ENCODE results near the gene CLDN19.

DNA sequence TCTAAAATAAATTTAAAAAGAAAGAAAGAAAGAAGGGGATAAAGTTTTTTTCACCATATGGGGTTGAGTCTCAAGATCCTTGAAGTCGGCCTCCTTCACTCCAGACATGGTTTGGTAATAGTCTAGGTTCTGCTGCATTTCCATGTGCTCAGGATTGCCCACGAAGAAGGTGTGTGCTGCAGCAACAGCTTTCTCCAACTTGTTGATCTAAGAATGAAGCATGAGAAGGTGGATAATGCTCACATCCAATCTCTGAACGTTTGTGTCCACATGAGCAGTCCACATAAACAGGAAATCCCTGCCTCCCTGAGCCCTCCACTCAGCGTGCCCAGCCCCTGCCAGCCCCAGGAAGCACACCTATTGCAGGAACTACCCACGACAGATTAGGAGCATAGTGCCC is 22.2 kb upstream of the CLDN19 start:
- TF ChIP-seq SP1 (IDR thresholded peaks at IDR 0.05) (no peak), RXRA (IDR thresholded peaks at IDR 0.05) (no peak), YY1 (IDR thresholded peaks at IDR 0.05) (no peak), RAD21 (IDR thresholded peaks at IDR 0.05) (no peak), EGR1 (IDR thresholded peaks at IDR 0.05; ENCODE audit: low read depth in 2 of 2) (no peak), HNF4G (IDR thresholded peaks at IDR 0.05) (no peak), TAF1 (conservative IDR thresholded peaks at IDR 0.05) (no peak)
- TF ChIP-seq, protein P1, sequence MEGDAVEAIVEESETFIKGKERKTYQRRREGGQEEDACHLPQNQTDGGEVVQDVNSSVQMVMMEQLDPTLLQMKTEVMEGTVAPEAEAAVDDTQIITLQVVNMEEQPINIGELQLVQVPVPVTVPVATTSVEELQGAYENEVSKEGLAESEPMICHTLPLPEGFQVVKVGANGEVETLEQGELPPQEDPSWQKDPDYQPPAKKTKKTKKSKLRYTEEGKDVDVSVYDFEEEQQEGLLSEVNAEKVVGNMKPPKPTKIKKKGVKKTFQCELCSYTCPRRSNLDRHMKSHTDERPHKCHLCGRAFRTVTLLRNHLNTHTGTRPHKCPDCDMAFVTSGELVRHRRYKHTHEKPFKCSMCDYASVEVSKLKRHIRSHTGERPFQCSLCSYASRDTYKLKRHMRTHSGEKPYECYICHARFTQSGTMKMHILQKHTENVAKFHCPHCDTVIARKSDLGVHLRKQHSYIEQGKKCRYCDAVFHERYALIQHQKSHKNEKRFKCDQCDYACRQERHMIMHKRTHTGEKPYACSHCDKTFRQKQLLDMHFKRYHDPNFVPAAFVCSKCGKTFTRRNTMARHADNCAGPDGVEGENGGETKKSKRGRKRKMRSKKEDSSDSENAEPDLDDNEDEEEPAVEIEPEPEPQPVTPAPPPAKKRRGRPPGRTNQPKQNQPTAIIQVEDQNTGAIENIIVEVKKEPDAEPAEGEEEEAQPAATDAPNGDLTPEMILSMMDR (IDR thresholded peaks at IDR 0.05; ENCODE audit: low read depth, low read length, missing input control) = no peak
- TF ChIP-seq, protein P2, sequence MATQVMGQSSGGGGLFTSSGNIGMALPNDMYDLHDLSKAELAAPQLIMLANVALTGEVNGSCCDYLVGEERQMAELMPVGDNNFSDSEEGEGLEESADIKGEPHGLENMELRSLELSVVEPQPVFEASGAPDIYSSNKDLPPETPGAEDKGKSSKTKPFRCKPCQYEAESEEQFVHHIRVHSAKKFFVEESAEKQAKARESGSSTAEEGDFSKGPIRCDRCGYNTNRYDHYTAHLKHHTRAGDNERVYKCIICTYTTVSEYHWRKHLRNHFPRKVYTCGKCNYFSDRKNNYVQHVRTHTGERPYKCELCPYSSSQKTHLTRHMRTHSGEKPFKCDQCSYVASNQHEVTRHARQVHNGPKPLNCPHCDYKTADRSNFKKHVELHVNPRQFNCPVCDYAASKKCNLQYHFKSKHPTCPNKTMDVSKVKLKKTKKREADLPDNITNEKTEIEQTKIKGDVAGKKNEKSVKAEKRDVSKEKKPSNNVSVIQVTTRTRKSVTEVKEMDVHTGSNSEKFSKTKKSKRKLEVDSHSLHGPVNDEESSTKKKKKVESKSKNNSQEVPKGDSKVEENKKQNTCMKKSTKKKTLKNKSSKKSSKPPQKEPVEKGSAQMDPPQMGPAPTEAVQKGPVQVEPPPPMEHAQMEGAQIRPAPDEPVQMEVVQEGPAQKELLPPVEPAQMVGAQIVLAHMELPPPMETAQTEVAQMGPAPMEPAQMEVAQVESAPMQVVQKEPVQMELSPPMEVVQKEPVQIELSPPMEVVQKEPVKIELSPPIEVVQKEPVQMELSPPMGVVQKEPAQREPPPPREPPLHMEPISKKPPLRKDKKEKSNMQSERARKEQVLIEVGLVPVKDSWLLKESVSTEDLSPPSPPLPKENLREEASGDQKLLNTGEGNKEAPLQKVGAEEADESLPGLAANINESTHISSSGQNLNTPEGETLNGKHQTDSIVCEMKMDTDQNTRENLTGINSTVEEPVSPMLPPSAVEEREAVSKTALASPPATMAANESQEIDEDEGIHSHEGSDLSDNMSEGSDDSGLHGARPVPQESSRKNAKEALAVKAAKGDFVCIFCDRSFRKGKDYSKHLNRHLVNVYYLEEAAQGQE (IDR thresholded peaks at IDR 0.05) = no peak
- TF ChIP-seq, protein P3, sequence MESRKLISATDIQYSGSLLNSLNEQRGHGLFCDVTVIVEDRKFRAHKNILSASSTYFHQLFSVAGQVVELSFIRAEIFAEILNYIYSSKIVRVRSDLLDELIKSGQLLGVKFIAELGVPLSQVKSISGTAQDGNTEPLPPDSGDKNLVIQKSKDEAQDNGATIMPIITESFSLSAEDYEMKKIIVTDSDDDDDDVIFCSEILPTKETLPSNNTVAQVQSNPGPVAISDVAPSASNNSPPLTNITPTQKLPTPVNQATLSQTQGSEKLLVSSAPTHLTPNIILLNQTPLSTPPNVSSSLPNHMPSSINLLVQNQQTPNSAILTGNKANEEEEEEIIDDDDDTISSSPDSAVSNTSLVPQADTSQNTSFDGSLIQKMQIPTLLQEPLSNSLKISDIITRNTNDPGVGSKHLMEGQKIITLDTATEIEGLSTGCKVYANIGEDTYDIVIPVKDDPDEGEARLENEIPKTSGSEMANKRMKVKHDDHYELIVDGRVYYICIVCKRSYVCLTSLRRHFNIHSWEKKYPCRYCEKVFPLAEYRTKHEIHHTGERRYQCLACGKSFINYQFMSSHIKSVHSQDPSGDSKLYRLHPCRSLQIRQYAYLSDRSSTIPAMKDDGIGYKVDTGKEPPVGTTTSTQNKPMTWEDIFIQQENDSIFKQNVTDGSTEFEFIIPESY (IDR thresholded peaks at IDR 0.05) = no peak
- TF ChIP-seq, protein P4, sequence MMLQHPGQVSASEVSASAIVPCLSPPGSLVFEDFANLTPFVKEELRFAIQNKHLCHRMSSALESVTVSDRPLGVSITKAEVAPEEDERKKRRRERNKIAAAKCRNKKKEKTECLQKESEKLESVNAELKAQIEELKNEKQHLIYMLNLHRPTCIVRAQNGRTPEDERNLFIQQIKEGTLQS (IDR thresholded peaks at IDR 0.05) = no peak
- TF ChIP-seq, protein P5, sequence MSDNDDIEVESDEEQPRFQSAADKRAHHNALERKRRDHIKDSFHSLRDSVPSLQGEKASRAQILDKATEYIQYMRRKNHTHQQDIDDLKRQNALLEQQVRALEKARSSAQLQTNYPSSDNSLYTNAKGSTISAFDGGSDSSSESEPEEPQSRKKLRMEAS (IDR thresholded peaks at IDR 0.05) = no peak

Data from liver (tissue), 3 donors.